Adrenal gland (tissue), 5 donors: Measurements from ENCODE around the gene OSBPL10.

Experiments used
- CTCF ChIP-seq, 6 experiments: fragments of 450-650 bp in 4 of 6; fragments of 200-600 bp in 2 of 6; sonication (generic) in 1 of 6; IDR thresholded peaks; 1 replicate in 5 of 6; 2 replicates in 1 of 6; pipeline versions ENCODE4 v1.5.1 to v1.8.0; 2016 to 2021; ENCODE audit warnings: antibody characterized with exemption in 6 of 6, mild to moderate bottlenecking in 2 of 6, moderate library complexity in 1 of 6
- POLR2A ChIP-seq, 2 donors: fragments of 450-650 bp; IDR thresholded peaks; one replicate each; pipeline ENCODE4 v1.6.1; 2017; ENCODE audit warnings: antibody characterized with exemption in 2 of 2, mild to moderate bottlenecking in 2 of 2, moderate library complexity in 1 of 2
- donor health status: DM: no; HTN: no; CAD: no.

- no peak for TF ChIP-seq CTCF (IDR thresholded peaks at IDR 0.05)
- TF ChIP-seq POLR2A (IDR thresholded peaks at IDR 0.05) = no peak
These were observed 317.0 kb downstream of the OSBPL10 start for GRCh38 chr3:31664031-31664430.
